Progenitor cell of endocrine pancreas (in vitro differentiated cells): Measurements from ENCODE around the gene FAM187B. TPM values are rescaled to one million over a fixed set of nuclear protein-coding genes. Genes with fewer than 3 reads are reported as not detected.
"Not testable (repeated sequence)": the region's sequence is repeated elsewhere in the genome, so short reads cannot be mapped to it uniquely, and the experiment has no call there.

Source experiments
- DNase-seq: peaks from one replicate; pipeline ENCODE4 v3.0.0; 2021; ENCODE audit warnings: low spot score; ENCODE audit not compliant: unreplicated experiment
- H3K27ac Mint-ChIP-seq: 2 replicates; pipeline ENCODE4 v1.8.0; 2021; ENCODE audit warnings: mild to moderate bottlenecking, moderate library complexity, mixed read lengths
- H3K27me3 Mint-ChIP-seq: 2 replicates; pipeline ENCODE4 v1.8.0; 2021; ENCODE audit warnings: mixed read lengths
- H3K36me3 Mint-ChIP-seq: 2 replicates; pipeline ENCODE4 v1.8.0; 2022; ENCODE audit warnings: mixed read lengths; ENCODE audit not compliant: insufficient read depth
- H3K4me1 Mint-ChIP-seq: 2 replicates; pipeline ENCODE4 v1.8.0; 2021; ENCODE audit warnings: low read depth, mixed read lengths
- H3K4me3 Mint-ChIP-seq: 2 replicates; pipeline ENCODE4 v1.8.0; 2021; ENCODE audit warnings: low read depth, mild to moderate bottlenecking, moderate library complexity, mixed read lengths
- H3K9me3 Mint-ChIP-seq: 2 replicates; pipeline ENCODE4 v1.8.0; 2021; ENCODE audit warnings: low read depth, mixed read lengths
- CTCF ChIP-seq: fragments of 200-600 bp; sonication (generic); IDR thresholded peaks from one replicate; pipeline ENCODE4 v1.5.0; 2021; ENCODE audit warnings: antibody characterized with exemption, mild to moderate bottlenecking; ENCODE audit not compliant: unreplicated experiment
- total RNA-seq: library from RNA; stranded (reverse); gene quantifications from 2 replicates; pipeline ENCODE4 v1.2.1, GENCODE V29; 2021

Gene FAM187B
- total RNA-seq, 1 donor from 2014 or later: not detected

- no peak for TF ChIP-seq CTCF
- Mint-ChIP-seq H3K27me3 (peaks cover 7% of the 10 kb centered on the region), H3K27ac (no peak overlapping the region), H3K4me3 (no peak overlapping the region), H3K36me3 (no peaks in the 10 kb centered on the region), H3K4me1 (no peaks in the 10 kb centered on the region), H3K9me3 (no peaks in the 10 kb centered on the region)
- DNase-seq: no peak
These were observed 2.6 kb downstream of the FAM187B start for GRCh38 chr19:35225951-35226350.

DNA sequence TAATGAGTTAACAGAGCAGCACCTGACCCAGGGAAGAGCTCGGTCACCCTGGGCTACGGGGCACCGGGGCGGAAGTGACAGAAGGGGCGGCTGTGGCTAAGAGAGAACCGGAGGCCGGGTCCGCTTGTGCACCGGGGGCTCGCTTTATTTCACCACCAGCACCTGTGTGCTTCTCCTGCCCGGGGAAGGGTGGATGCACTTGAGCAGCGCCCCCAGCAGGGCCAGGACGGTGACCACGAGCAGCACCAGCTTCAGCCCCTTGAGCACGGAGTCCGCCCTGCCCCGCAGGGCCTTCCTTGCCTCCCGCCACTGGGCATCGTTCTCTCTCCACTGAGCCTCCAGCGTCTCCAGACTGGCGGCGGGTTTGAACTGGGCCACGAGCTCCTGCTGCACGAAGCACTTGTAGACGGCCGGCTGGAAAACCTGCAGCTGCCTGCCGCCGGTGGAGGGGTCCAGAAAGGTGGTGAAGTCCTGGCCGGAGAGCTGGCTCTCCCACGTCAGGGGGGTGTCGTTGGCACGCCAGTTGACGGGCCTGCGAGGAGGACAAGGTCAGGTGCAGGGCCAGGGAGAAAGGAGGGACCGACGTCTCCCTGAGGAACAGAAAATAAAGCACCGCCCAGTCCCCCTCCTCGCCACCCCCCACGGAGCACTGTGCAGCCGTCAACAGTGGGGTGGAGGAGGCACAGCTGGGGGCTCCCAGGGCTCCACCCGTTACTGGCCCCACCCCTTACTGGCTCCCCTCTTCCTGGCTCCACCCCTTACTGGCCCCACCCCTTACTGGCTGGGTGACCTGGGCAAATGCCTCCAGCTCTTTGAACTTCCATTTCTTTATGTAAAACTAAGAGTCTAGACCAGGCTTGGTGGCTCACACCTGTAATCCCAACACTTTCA lies 3.6 kb downstream of the FAM187B start:
- Mint-ChIP-seq H3K27me3 (peaks cover 7% of the 10 kb centered on the region), H3K9me3 (no peaks in the 10 kb centered on the region), H3K36me3 (no peaks in the 10 kb centered on the region), H3K27ac (no peak overlapping the region), H3K4me3 (no peak overlapping the region), H3K4me1 (peaks cover 5% of the 10 kb centered on the region)
- no peak for TF ChIP-seq CTCF
- no peak for DNase-seq

DNA sequence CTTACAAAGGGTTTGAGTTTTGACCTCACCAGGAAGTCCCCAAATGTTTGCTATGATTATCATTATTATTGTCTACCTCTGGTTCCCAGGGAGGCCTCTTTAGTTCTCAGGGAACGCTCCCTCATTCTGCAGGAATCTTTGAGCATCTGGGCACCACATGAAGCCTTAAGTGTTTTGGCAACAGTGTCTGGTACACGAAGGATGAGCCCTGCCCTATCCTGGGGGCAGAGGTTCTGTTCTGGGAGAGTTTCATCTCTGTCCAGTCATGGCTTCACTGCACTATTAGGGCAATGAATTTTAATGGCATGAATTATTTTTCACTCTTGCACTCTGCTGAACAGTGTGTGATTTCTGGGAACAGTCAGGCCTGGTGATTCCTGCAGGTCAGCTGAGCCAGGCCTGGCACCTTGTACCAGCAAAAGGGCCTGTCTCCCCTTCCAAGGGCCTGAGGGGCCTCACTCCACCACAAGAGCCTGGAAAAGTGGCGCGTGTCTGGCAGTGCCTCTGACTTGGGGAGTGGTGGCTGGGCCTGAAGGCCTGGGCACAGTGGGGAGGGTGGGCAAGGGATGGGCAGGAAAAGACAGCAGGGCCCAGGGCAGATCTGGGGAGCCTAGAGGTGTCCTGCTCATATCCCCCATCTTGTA lies 4.6 kb downstream of the FAM187B start:
- peaks cover 7% of the 10 kb centered on the region for H3K9me3 Mint-ChIP-seq
- no peak overlapping the region for H3K4me3 Mint-ChIP-seq
- TF ChIP-seq CTCF: no peak
- no peak for DNase-seq
- no peak overlapping the region for H3K27ac Mint-ChIP-seq
- H3K4me1 Mint-ChIP-seq: peaks cover 5% of the 10 kb centered on the region
- peaks cover 7% of the 10 kb centered on the region for H3K27me3 Mint-ChIP-seq
- no peaks in the 10 kb centered on the region for H3K36me3 Mint-ChIP-seq

GRCh38 chr19:35223084-35223790 lies 5.3 kb downstream of the FAM187B start:
- H3K9me3 Mint-ChIP-seq: peaks cover 9% of the 10 kb centered on the region
- TF ChIP-seq CTCF: no peak
- peaks cover 5% of the 10 kb centered on the region for H3K4me1 Mint-ChIP-seq
- no peaks in the 10 kb centered on the region for H3K36me3 Mint-ChIP-seq
- no peak overlapping the region for H3K27ac Mint-ChIP-seq
- no peak overlapping the region for H3K4me3 Mint-ChIP-seq
- no peak for DNase-seq
- peaks cover 7% of the 10 kb centered on the region for H3K27me3 Mint-ChIP-seq

GRCh38 chr19:35222373-35223015 lies 6.0 kb downstream of the FAM187B start:
- no peak for TF ChIP-seq CTCF
- Mint-ChIP-seq H3K36me3 (no peaks in the 10 kb centered on the region), H3K4me1 (peaks cover 5% of the 10 kb centered on the region), H3K27ac (no peak overlapping the region), H3K9me3 (peaks cover 9% of the 10 kb centered on the region), H3K27me3 (peaks cover 7% of the 10 kb centered on the region), H3K4me3 (no peak overlapping the region)
- DNase-seq: no peak

- H3K9me3 Mint-ChIP-seq, H3K4me3 Mint-ChIP-seq, DNase-seq, H3K4me1 Mint-ChIP-seq, H3K36me3 Mint-ChIP-seq, H3K27me3 Mint-ChIP-seq: not testable (repeated sequence)
- H3K27ac Mint-ChIP-seq: peak overlapping the region; percentile 93
These were observed 7.5 kb downstream of the FAM187B start for GRCh38 chr19:35220973-35221590.
